IgD-negative memory B cell (primary cell): ENCODE results near the gene BBS7. TPM values are rescaled to one million over a fixed set of nuclear protein-coding genes. Genes with fewer than 3 reads are reported as not detected.
A peak's percentile ranks its signal among the peaks of the same experiment; 100 is the strongest.

Source experiments
- H3K27ac Mint-ChIP-seq, 3 donors: one replicate each; pipeline ENCODE4 v1.8.0; 2020 to 2022; ENCODE audit warnings: mild to moderate bottlenecking in 3 of 3, mixed read lengths in 3 of 3, moderate library complexity in 1 of 3
- H3K27me3 Mint-ChIP-seq: one replicate; pipeline ENCODE4 v1.8.0; 2021; ENCODE audit warnings: mixed read lengths
- H3K36me3 Mint-ChIP-seq: one replicate; pipeline ENCODE4 v1.8.0; 2020; ENCODE audit warnings: mild to moderate bottlenecking, mixed read lengths
- H3K4me1 Mint-ChIP-seq, 3 donors: one replicate each; pipeline ENCODE4 v1.8.0; 2020 to 2022; ENCODE audit warnings: mixed read lengths in 3 of 3, mild to moderate bottlenecking in 1 of 3
- H3K4me3 Mint-ChIP-seq, 4 donors: one replicate each; pipeline ENCODE4 v1.8.0; 2020 to 2022; ENCODE audit warnings: mild to moderate bottlenecking in 4 of 4, mixed read lengths in 4 of 4, moderate library complexity in 3 of 4
- H3K9me3 Mint-ChIP-seq, 3 donors: one replicate each; pipeline ENCODE4 v1.8.0; 2020 to 2021; ENCODE audit warnings: mixed read lengths in 3 of 3, mild to moderate bottlenecking in 1 of 3
- polyA plus RNA-seq: library from polyadenylated mRNA; unstranded; fragments of 300-500 nt; fragmentation: Illumina TruSeq; gene quantifications from one replicate; pipeline ENCODE4 v1.2.3, GENCODE V29; 2021

Gene BBS7
- polyA plus RNA-seq, 1 donor from 2014 or later = 4.3 TPM

- H3K4me1 Mint-ChIP-seq = peaks cover 2 to 10% (median 8%) of the 10 kb centered on the region in 3 donors
- no peaks in the 10 kb centered on the region for H3K27me3 Mint-ChIP-seq
- H3K27ac Mint-ChIP-seq = no peak overlapping the region
- no peaks in the 10 kb centered on the region for H3K9me3 Mint-ChIP-seq
- peak overlapping the region in 1 of 4 donors; percentile 5 for H3K4me3 Mint-ChIP-seq
- no peaks in the 10 kb centered on the region for H3K36me3 Mint-ChIP-seq
Measured at GRCh38 chr4:121818215-121818614, 52.1 kb downstream of the BBS7 start.

- Mint-ChIP-seq H3K9me3 (no peaks in the 10 kb centered on the region), H3K36me3 (no peaks in the 10 kb centered on the region), H3K27ac (no peak overlapping the region), H3K4me3 (no peak overlapping the region), H3K4me1 (peaks cover 0 to 5% (median 4%) of the 10 kb centered on the region in 3 donors), H3K27me3 (no peaks in the 10 kb centered on the region)
Measured at GRCh38 chr4:121817701-121818100, 52.6 kb downstream of the BBS7 start.

- Mint-ChIP-seq H3K4me1 (peaks cover 0 to 5% (median 0%) of the 10 kb centered on the region in 3 donors), H3K4me3 (no peak overlapping the region)
Measured at GRCh38 chr4:121817006-121817405, 53.3 kb downstream of the BBS7 start.

DNA sequence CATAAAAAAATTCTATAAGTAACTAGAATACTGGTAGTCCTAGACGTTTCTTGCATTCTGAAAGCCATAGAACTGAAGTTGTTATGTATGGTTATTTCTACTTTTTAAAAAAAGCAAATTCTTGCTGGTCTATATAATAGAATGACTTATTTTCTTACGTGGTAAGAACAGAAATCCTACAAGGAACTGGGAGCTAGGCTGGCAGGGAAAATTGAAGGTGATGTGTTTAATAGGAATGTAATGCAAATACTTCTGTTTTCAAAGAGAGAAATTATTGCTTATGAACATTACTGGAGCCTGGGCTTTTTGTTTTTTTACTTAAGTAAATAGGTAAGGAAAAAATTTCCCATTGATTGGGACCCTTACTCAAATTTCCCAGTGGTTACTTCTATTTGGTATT lies 55.5 kb downstream of the BBS7 start:
- Mint-ChIP-seq H3K4me1 (peaks cover 0 to 5% (median 0%) of the 10 kb centered on the region in 3 donors), H3K36me3 (no peaks in the 10 kb centered on the region), H3K4me3 (no peak overlapping the region), H3K9me3 (no peaks in the 10 kb centered on the region), H3K27me3 (no peaks in the 10 kb centered on the region), H3K27ac (no peak overlapping the region)

More at GRCh38 chr4:121817006-121817405, 53.3 kb downstream of the BBS7 start:
- H3K27ac Mint-ChIP-seq = no peak overlapping the region
- H3K36me3 Mint-ChIP-seq = no peaks in the 10 kb centered on the region
- H3K9me3 Mint-ChIP-seq = no peaks in the 10 kb centered on the region
- H3K27me3 Mint-ChIP-seq = no peaks in the 10 kb centered on the region

GRCh38 chr4:121811122-121811521 lies 59.2 kb downstream of the BBS7 start:
- no peak overlapping the region for H3K27ac Mint-ChIP-seq

GRCh38 chr4:121806411-121806810 lies 63.9 kb downstream of the BBS7 start:
- Mint-ChIP-seq H3K27me3 (no peaks in the 10 kb centered on the region), H3K27ac (no peak overlapping the region), H3K4me1 (peaks cover 10 to 27% (median 16%) of the 10 kb centered on the region in 3 donors), H3K36me3 (no peaks in the 10 kb centered on the region), H3K9me3 (no peaks in the 10 kb centered on the region), H3K4me3 (no peak overlapping the region)

More at GRCh38 chr4:121811122-121811521, 59.2 kb downstream of the BBS7 start:
- Mint-ChIP-seq H3K4me1 (peaks cover 0 to 5% (median 0%) of the 10 kb centered on the region in 3 donors), H3K36me3 (no peaks in the 10 kb centered on the region), H3K27me3 (no peaks in the 10 kb centered on the region), H3K9me3 (no peaks in the 10 kb centered on the region), H3K4me3 (no peak overlapping the region)

- H3K36me3 Mint-ChIP-seq = peaks cover 6% of the 10 kb centered on the region
- peaks cover 17 to 38% (median 36%) of the 10 kb centered on the region in 3 donors for H3K4me1 Mint-ChIP-seq
- peaks cover 0 to 2% (median 0%) of the 10 kb centered on the region in 3 donors for H3K9me3 Mint-ChIP-seq
- peak overlapping the region; percentile 80 to 99 (median 96) for H3K4me3 Mint-ChIP-seq
- H3K27me3 Mint-ChIP-seq = peaks cover 3% of the 10 kb centered on the region
- peak overlapping the region; percentile 86 to 100 (median 95) for H3K27ac Mint-ChIP-seq
Measured at GRCh38 chr4:121801715-121802075, 68.6 kb downstream of the BBS7 start.

DNA sequence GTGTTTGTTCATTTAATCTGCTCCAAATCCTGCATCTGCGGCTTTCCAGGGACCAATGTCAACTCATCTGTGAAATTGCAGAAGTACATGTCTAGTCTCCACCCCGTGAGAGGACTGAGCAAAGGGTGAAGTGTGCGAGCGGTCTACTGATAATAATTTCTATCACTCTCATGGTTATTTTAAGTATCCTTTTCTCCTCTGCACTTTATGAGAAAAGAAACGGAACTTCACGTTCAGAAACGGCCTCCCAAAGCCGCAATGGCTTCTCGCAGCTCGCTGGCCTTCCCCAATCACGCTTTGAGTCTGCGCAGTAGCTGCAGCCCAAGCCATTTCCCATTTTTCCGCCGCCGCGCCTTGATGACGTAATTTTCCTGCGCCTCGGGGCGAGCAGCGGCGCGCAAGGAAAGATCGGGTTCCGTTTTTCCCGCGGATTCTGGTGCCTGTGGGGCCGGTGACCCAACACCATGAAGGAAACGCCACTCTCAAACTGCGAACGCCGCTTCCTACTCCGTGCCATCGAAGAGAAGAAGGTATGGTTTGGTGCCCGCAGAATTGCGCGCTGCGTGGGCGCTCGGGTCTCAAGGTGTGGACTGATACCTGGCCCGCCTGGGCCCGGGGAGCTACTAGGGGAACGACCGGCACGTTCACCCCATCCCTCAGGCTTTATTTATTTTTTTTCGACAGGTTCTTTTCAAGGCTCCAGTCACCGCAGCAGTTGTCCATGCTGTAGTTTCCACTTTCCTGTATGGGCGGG lies 69.1 kb downstream of the BBS7 start, which contains the start of gene EXOSC9:
Gene EXOSC9, plus strand, starts transcription at position 363 of the 754 bp plus-strand sequence. Its CDS starts 102 bp downstream, at position 465.
- Mint-ChIP-seq H3K4me3 (peak within 1 kb of the TSS; percentile 80 to 99 (median 96)), H3K4me1 (peaks cover 17 to 38% (median 33%) of the 10 kb centered on the region in 3 donors), H3K27ac (peak within 1 kb of the TSS; percentile 86 to 100 (median 95)), H3K36me3 (peaks cover 6% of the 10 kb centered on the region), H3K27me3 (peaks cover 3% of the 10 kb centered on the region), H3K9me3 (peaks cover 0 to 2% (median 0%) of the 10 kb centered on the region in 3 donors)

DNA sequence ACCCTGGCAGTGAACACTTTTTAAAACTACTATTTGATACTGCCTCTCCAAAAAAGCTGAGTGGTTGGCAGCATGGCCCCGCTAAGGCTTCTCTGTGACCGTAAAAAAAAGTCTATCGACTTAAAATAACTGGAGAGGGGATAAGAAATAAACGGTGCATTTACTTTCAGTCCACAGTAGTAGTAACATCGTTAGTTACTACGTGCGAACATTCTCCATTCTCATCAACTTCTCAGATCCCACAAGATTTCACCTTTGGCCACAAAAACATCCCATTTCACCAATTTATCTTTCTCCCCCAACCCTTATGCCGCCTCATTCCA lies 69.7 kb downstream of the BBS7 start:
- peaks cover 3% of the 10 kb centered on the region for H3K27me3 Mint-ChIP-seq
- peak overlapping the region; percentile 86 to 100 (median 95) for H3K27ac Mint-ChIP-seq
- H3K4me1 Mint-ChIP-seq = peaks cover 19 to 38% (median 33%) of the 10 kb centered on the region in 3 donors
- peaks cover 6% of the 10 kb centered on the region for H3K36me3 Mint-ChIP-seq
- H3K9me3 Mint-ChIP-seq = peaks cover 0 to 2% (median 0%) of the 10 kb centered on the region in 3 donors
- peak overlapping the region; percentile 80 to 99 (median 96) for H3K4me3 Mint-ChIP-seq

DNA sequence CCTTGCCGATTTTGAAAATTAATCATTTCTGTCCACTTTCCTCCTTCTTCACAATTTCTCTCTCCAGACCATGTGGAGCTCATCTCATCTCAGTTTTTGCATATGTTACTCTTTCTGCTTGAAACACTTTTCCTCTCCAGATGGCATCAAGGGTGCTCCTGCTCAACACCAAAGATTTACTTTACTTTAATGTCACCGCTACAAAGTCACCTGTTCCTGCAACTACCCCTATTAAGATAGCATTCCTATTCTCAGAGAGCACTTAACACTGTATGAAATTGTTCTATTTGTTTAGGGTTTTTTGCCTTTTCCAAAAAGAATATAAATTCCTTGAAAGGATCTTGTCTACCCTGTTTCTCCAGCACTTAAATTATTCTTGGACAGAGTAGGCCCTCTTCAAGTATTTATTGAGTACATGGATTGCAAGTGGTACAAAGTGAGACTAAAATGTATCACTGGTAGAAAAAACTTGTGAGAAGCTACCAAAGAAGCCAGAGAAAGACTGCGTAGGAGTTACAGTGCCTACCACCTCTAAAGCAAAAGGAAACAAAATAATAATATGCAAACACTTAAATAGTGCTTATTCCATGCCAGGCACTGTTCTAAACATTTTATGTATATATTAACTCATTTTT lies 70.3 kb downstream of the BBS7 start:
- Mint-ChIP-seq H3K9me3 (peaks cover 0 to 2% (median 0%) of the 10 kb centered on the region in 3 donors), H3K4me3 (peak overlapping the region; percentile 80 to 99 (median 96)), H3K4me1 (peaks cover 19 to 41% (median 29%) of the 10 kb centered on the region in 3 donors), H3K27me3 (peaks cover 6% of the 10 kb centered on the region), H3K27ac (peak overlapping the region; percentile 79 to 100 (median 95)), H3K36me3 (peaks cover 6% of the 10 kb centered on the region)

- Mint-ChIP-seq H3K27me3 (peaks cover 8% of the 10 kb centered on the region), H3K27ac (peak overlapping the region in 2 of 3 donors; percentile 79 to 95), H3K9me3 (peaks cover 0 to 2% (median 0%) of the 10 kb centered on the region in 3 donors), H3K36me3 (peaks cover 6% of the 10 kb centered on the region), H3K4me1 (peaks cover 19 to 37% (median 25%) of the 10 kb centered on the region in 3 donors), H3K4me3 (peak overlapping the region; percentile 6 to 84 (median 53))
Measured at GRCh38 chr4:121799208-121799823, 71.0 kb downstream of the BBS7 start.

DNA sequence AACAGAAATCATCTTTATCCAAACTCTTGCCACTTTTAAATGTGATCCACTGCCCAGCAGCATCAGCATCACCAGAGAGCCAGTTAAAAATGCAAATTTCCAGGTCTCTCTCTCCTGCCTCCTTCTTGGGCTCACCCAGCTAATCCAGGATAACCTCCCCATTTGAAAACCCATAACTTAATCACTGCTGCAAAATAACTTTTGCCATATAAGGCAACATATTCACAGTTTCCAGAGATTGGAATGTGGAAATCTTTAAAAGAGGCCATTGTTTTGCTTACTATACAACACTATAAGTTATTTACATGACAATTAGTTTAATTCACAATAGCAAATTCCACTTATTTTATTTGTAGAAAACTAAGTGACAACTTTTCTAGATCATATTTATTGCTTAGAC lies 74.0 kb downstream of the BBS7 start:
- peak overlapping the region in 1 of 4 donors; percentile 63 for H3K4me3 Mint-ChIP-seq
- H3K36me3 Mint-ChIP-seq = peaks cover 6% of the 10 kb centered on the region
- no peak overlapping the region for H3K27ac Mint-ChIP-seq
- peaks cover 11% of the 10 kb centered on the region for H3K27me3 Mint-ChIP-seq
- H3K4me1 Mint-ChIP-seq = peaks cover 9 to 25% (median 9%) of the 10 kb centered on the region in 3 donors
- peaks cover 0 to 2% (median 0%) of the 10 kb centered on the region in 3 donors for H3K9me3 Mint-ChIP-seq

GRCh38 chr4:121794505-121795188 lies 75.6 kb downstream of the BBS7 start:
- Mint-ChIP-seq H3K4me1 (peaks cover 0 to 11% (median 5%) of the 10 kb centered on the region in 3 donors), H3K4me3 (peak overlapping the region in 1 of 4 donors; percentile 45), H3K36me3 (no peaks in the 10 kb centered on the region), H3K27me3 (peaks cover 8% of the 10 kb centered on the region), H3K9me3 (no peaks in the 10 kb centered on the region), H3K27ac (no peak overlapping the region)

- no peak overlapping the region for H3K27ac Mint-ChIP-seq
- H3K9me3 Mint-ChIP-seq = no peaks in the 10 kb centered on the region
- peaks cover 8% of the 10 kb centered on the region for H3K27me3 Mint-ChIP-seq
- no peaks in the 10 kb centered on the region for H3K36me3 Mint-ChIP-seq
- no peak overlapping the region for H3K4me3 Mint-ChIP-seq
- H3K4me1 Mint-ChIP-seq = peaks cover 0 to 5% (median 4%) of the 10 kb centered on the region in 3 donors
Measured at GRCh38 chr4:121792966-121793365, 77.3 kb downstream of the BBS7 start.
